Adrenal gland (tissue), 12 donors: ENCODE data around the gene FIGNL2. TPM values are rescaled to one million over a fixed set of nuclear protein-coding genes. Genes with fewer than 3 reads are reported as not detected.
"Not testable (repeated sequence)": the region's sequence is repeated elsewhere in the genome, so short reads cannot be mapped to it uniquely, and the experiment has no call there.

Source experiments
- DNase-seq, 7 donors: peaks; one replicate each; pipeline ENCODE4 v3.0.0-alpha.2; 2019 to 2020
- H3K27ac ChIP-seq, 5 donors: fragments of 200-600 bp; sonication (generic) in 4 of 5; 1 replicate in 3 of 5; 2 replicates in 2 of 5; pipeline versions ENCODE4 v1.5.1 to v1.8.0; 2016 to 2020; ENCODE audit warnings: mild to moderate bottlenecking in 1 of 5
- H3K27me3 ChIP-seq: fragments of 200-600 bp; 2 replicates; pipeline ENCODE4 v1.8.0; 2021
- H3K36me3 ChIP-seq, 2 donors: fragments of 200-600 bp; replicated peaks in 1 of 2; 1 replicate in 1 of 2; 2 replicates in 1 of 2; pipeline versions ENCODE4 v1.5.1 to v1.8.0; 2018 to 2022
- H3K4me1 ChIP-seq, 2 donors: fragments of 200-600 bp; replicated peaks in 1 of 2; 1 replicate in 1 of 2; 2 replicates in 1 of 2; pipeline versions ENCODE4 v1.5.1 to v1.8.0; 2018 to 2021
- H3K4me3 ChIP-seq, 4 donors: fragments of 200-600 bp; sonication (generic) in 3 of 4; one replicate each; pipeline ENCODE4 v1.5.1; 2016 to 2018
- H3K9me3 ChIP-seq, 3 donors: fragments of 200-600 bp; sonication (generic) in 1 of 3; replicated peaks in 1 of 3; 1 replicate in 2 of 3; 2 replicates in 1 of 3; pipeline versions ENCODE4 v1.5.1 to v1.8.0; 2016 to 2021
- POLR2A ChIP-seq, 2 donors: fragments of 450-650 bp; IDR thresholded peaks; one replicate each; pipeline ENCODE4 v1.6.1; 2017; ENCODE audit warnings: antibody characterized with exemption in 2 of 2, mild to moderate bottlenecking in 2 of 2, moderate library complexity in 1 of 2
- WGBS, 4 donors: extraction: QIAGEN DNeasy Blood & Tissue Kit in 2 of 4; methylation state at CpG; one replicate each; pipeline versions ENCODE4 v1.1.5 to v1.1.7; 2013 to 2017; 5-methylcytosine and 5-hydroxymethylcytosine counted together
- intact Hi-C, 2 donors: fragments of 100-400 bp; cut with DNase I; formaldehyde crosslinking; loops; one replicate each; pipeline versions ENCODE4 v1.14.1 to v1.15.0; 2022 to 2023
- polyA plus RNA-seq, 3 donors: library from polyadenylated mRNA; stranded (reverse); fragments of 200-250 nt in 2 of 3; fragments of 350-450 nt in 1 of 3; fragmentation: Illumina TruSeq in 1 of 3; extraction: RNeasy Lipid Tissue Mini Kit (QIAGEN cat#74804) in 1 of 3; gene quantifications; one replicate each; pipeline ENCODE4 v1.2.3, GENCODE V29; 2013 to 2014
- total RNA-seq, 9 donors: library from RNA; depleted of rRNA in 4 of 9; stranded (reverse); fragments of >200 nt in 4 of 9; fragments of 120-200 nt in 1 of 9; fragmentation: NEBNext Ultra II Directional in 1 of 9; extraction: Animal tissue kit (Norgen Biotek cat#: 25700) in 1 of 9; gene quantifications; one replicate each; pipeline versions ENCODE4 v1.1.0 to v1.2.4, GENCODE V29; 2013 to 2023
- TF ChIP-seq, protein P1 (sequence below), 6 experiments: fragments of 450-650 bp in 4 of 6; fragments of 200-600 bp in 2 of 6; sonication (generic) in 1 of 6; IDR thresholded peaks; 1 replicate in 5 of 6; 2 replicates in 1 of 6; pipeline versions ENCODE4 v1.5.1 to v1.8.0; 2016 to 2021; ENCODE audit warnings: antibody characterized with exemption in 6 of 6, mild to moderate bottlenecking in 2 of 6, moderate library complexity in 1 of 6
- donor health status: healthy with polysubstance abuse.
- donor health status: Bipolar disorder and iron deficiency.
- donor health status: DM: yes; HTN: yes; CAD: no.
- donor health status: DM: no; HTN: no; CAD: no.
- donor health status: DM: no; HTN: no; CAD: no.
- donor health status: DM: yes; HTN: yes; CAD: no.

Gene FIGNL2
- total and polyA plus RNA-seq, 12 donors: 0.04 to 0.32 (median 0.25) TPM; not detected in 1

DNA sequence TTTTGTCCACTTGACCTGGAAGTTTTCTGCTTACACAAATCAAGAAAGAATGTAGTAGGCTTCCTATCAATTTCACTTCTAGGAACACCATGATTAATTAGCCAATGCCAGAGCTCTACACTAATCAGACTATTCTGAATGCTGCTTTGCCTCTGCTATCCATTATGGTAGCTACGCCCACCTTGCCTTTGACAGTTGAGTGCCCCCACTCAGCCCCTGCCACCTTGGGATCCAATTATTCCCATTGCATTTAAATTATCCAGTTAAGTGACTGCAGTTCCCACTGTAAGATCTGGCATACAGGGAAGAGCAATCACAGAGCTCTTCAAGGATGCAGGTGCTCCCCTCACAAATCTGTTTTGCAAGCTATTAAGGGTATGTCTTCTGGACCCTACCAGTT lies 47.5 kb downstream of the FIGNL2 start:
- no peak for TF ChIP-seq POLR2A (IDR thresholded peaks at IDR 0.05)
- TF ChIP-seq, protein P1, sequence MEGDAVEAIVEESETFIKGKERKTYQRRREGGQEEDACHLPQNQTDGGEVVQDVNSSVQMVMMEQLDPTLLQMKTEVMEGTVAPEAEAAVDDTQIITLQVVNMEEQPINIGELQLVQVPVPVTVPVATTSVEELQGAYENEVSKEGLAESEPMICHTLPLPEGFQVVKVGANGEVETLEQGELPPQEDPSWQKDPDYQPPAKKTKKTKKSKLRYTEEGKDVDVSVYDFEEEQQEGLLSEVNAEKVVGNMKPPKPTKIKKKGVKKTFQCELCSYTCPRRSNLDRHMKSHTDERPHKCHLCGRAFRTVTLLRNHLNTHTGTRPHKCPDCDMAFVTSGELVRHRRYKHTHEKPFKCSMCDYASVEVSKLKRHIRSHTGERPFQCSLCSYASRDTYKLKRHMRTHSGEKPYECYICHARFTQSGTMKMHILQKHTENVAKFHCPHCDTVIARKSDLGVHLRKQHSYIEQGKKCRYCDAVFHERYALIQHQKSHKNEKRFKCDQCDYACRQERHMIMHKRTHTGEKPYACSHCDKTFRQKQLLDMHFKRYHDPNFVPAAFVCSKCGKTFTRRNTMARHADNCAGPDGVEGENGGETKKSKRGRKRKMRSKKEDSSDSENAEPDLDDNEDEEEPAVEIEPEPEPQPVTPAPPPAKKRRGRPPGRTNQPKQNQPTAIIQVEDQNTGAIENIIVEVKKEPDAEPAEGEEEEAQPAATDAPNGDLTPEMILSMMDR (IDR thresholded peaks at IDR 0.05): no peak
- WGBS, 4 donors: 78 to 95% (median 91%) methylated on average over 1 of the region's 1 CpG

DNA sequence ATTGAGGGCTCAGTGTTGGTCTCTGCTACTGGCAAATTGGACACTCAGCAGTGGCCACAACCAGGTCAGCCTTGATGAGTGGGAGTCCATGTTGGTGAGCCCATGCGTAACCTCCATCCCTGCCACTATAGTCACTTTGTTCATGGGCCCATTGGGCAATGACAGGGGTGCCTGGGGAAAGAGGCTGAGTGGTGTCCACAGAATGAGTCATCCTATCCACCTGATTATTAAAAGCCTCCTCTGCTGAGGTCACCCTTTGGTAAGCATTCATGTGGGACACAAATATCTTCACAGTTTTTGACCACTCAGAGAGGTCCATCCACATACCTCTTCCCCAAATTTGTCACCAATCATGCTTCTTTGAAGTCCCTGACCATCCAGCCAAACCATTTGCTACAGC lies 50.0 kb downstream of the FIGNL2 start:
- intact Hi-C loops: no loop called here
- Histone ChIP-seq H3K27me3 (no peaks in the 10 kb centered on the region), H3K4me3 (no peak overlapping the region), H3K4me1 (no peaks in the 10 kb centered on the region), H3K27ac (no peak overlapping the region), H3K9me3 (no peaks in the 10 kb centered on the region), H3K36me3 (no peaks in the 10 kb centered on the region)
- TF ChIP-seq, protein P1 (IDR thresholded peaks at IDR 0.05): no peak
- no peak for TF ChIP-seq POLR2A (IDR thresholded peaks at IDR 0.05)
- 93 to 100% (median 95%) methylated on average over 1 of the region's 1 CpG; no CpG with 5 or more reads in 1 of the 4 donors for WGBS, 4 donors
- DNase-seq: no peak

More for the DNA sequence above, 47.5 kb downstream of the FIGNL2 start:
- Histone ChIP-seq H3K36me3 (no peaks in the 10 kb centered on the region), H3K27me3 (no peaks in the 10 kb centered on the region), H3K9me3 (no peaks in the 10 kb centered on the region), H3K27ac (no peak overlapping the region), H3K4me3 (no peak overlapping the region), H3K4me1 (no peaks in the 10 kb centered on the region)
- intact Hi-C loops: no loop called here
- no peak for DNase-seq

DNA sequence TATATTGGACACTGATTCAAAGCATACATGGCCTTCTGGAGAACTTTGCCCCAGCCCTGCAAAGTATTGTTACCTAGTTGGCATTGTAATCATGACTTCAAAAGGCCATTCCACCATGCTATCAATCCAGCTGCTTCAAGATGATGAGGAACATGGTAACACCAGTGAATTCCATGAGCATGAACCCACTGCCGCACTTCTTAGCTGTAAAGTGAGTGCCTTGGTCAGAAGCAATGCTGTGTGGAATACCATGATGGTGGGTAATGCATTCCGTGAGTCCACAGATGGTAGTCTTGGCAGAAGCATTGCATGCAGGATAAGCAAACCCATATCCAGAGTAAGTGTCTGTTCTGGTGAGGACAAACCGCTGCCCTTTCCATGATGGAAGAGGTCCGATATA lies 50.5 kb downstream of the FIGNL2 start:
- not testable (repeated sequence) for H3K9me3 ChIP-seq, DNase-seq
- WGBS, 4 donors: 89 to 99% (median 97%) methylated on average over 3 to 4 of the region's 4 CpGs

DNA sequence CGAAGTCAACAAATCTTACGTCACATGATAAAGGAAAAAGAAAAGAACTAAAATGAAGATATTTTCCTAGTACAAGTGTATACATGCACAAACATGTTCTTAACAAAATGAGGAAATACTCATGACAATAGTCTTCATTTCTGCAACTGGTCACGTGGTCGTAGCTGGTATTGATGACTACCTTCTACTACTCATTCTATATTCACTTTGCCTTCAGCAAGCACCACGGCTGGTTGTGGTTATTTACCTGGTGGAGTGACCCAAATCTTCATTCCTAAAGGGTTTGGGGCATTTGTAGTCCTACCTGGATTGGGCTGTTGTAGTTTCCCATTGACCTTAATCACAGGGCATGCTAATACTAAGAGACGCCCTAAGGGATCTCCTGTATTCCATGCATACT lies 51.2 kb downstream of the FIGNL2 start:
- Histone ChIP-seq H3K27me3 (no peaks in the 10 kb centered on the region), H3K9me3 (no peaks in the 10 kb centered on the region), H3K36me3 (no peaks in the 10 kb centered on the region), H3K4me3 (no peak overlapping the region), H3K4me1 (no peaks in the 10 kb centered on the region), H3K27ac (no peak overlapping the region)
- 89 to 94% (median 91%) methylated on average over 6 of the region's 6 CpGs for WGBS, 4 donors
- no peak for TF ChIP-seq POLR2A (IDR thresholded peaks at IDR 0.05)
- TF ChIP-seq, protein P1 (IDR thresholded peaks at IDR 0.05): no peak
- no peak for DNase-seq
- intact Hi-C loops: no loop called here

More for the DNA sequence above, 50.5 kb downstream of the FIGNL2 start:
- H3K4me1 ChIP-seq, intact Hi-C loops, H3K27me3 ChIP-seq, H3K36me3 ChIP-seq, H3K27ac ChIP-seq, H3K4me3 ChIP-seq: not testable (repeated sequence)

DNA sequence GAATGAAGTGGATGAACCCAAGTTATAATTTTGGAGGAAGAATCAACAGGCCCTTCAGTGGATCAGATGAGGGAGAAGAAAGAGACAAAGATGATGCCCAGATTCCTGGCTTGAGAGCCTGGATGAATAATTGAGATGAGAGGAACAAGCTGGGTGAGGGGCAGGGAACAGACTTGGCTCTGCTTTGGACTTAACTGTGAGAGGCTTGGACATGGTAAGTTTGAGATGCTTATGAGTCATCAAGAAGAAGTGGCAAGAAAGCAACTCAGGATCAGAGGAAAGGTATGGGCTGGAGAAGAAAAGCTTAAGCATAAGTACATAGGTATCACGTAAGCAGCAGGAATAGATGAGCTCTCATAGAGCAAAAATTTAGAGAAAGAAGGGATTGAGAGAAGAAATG lies 55.3 kb downstream of the FIGNL2 start:
- Histone ChIP-seq H3K9me3 (no peaks in the 10 kb centered on the region), H3K4me3 (no peak overlapping the region), H3K27ac (no peak overlapping the region), H3K4me1 (no peaks in the 10 kb centered on the region), H3K36me3 (no peaks in the 10 kb centered on the region), H3K27me3 (no peaks in the 10 kb centered on the region)
- intact Hi-C loops: no loop called here
- TF ChIP-seq, protein P1 (IDR thresholded peaks at IDR 0.05): no peak
- no peak for TF ChIP-seq POLR2A (IDR thresholded peaks at IDR 0.05)
- no peak for DNase-seq
- WGBS, 4 donors: 90 to 100% (median 95%) methylated on average over 1 of the region's 1 CpG
